NT2/D1 (cell line): ENCODE results near the gene DPM3.
"Not testable (repeated sequence)": the region's sequence is repeated elsewhere in the genome, so short reads cannot be mapped to it uniquely, and the experiment has no call there.

Experiments used
- DNase-seq: peaks from one replicate; pipeline ENCODE4 v3.0.0-alpha.2; 2011; ENCODE audit warnings: low read depth, low spot score
- H3K27me3 ChIP-seq: 2 replicates; pipeline ENCODE4 v1.6.0; 2011; ENCODE audit warnings: mild to moderate bottlenecking; ENCODE audit not compliant: insufficient read length, insufficient read depth
- H3K36me3 ChIP-seq: 2 replicates; pipeline ENCODE4 v1.6.1; 2011; ENCODE audit warnings: mild to moderate bottlenecking, low read length, mixed read lengths; ENCODE audit not compliant: insufficient read depth, insufficient read length
- H3K4me1 ChIP-seq: 2 replicates; pipeline ENCODE4 v1.5.1; 2011; ENCODE audit not compliant: insufficient read depth, insufficient read length
- H3K4me3 ChIP-seq: 2 replicates; pipeline ENCODE4 v1.5.1; 2011; ENCODE audit warnings: low read depth; ENCODE audit not compliant: insufficient read length
- H3K9ac ChIP-seq: 2 replicates; pipeline ENCODE4 v1.6.0; 2011; ENCODE audit warnings: low read depth; ENCODE audit not compliant: insufficient read length
- H3K9me3 ChIP-seq: 2 replicates; pipeline ENCODE4 v1.5.1; 2011; ENCODE audit warnings: mild to moderate bottlenecking, low read length; ENCODE audit not compliant: insufficient read depth
- SUZ12 ChIP-seq: IDR thresholded peaks from 2 replicates; pipeline ENCODE4 v1.6.1; 2011; ENCODE audit not compliant: insufficient read length, insufficient read depth; ENCODE audit errors: extremely low read depth
- YY1 ChIP-seq: IDR thresholded peaks from 2 replicates; pipeline ENCODE4 v1.6.1; 2011; ENCODE audit not compliant: insufficient read length, insufficient read depth
- ZNF274 ChIP-seq: IDR thresholded peaks from 2 replicates; pipeline ENCODE4 v1.6.1; 2011; ENCODE audit warnings: mild to moderate bottlenecking, low read depth, low read length

The DPM3 gene

GRCh38 chr1:155139895-155140629 is at the start of gene DPM3:
Gene DPM3, minus strand, starts transcription at chr1:155140531. Its CDS starts 291 bp downstream, at chr1:155140240.
- Histone ChIP-seq H3K36me3 (peaks cover 21% of the 10 kb centered on the region), H3K4me1 (peaks cover 9% of the 10 kb centered on the region), H3K9me3 (no peaks in the 10 kb centered on the region), H3K9ac (peak within 1 kb of the TSS; percentile 99), H3K27me3 (peaks cover 7% of the 10 kb centered on the region), H3K4me3 (peak within 1 kb of the TSS; percentile 97)
- TF ChIP-seq YY1 = no peak
- no peak for TF ChIP-seq SUZ12
- TF ChIP-seq ZNF274 = no peak
- DNase-seq = no peak

- not testable (repeated sequence) for H3K4me3 ChIP-seq, DNase-seq
Observed at GRCh38 chr1:155189926-155190325, 49.6 kb upstream of the DPM3 start.

DNA sequence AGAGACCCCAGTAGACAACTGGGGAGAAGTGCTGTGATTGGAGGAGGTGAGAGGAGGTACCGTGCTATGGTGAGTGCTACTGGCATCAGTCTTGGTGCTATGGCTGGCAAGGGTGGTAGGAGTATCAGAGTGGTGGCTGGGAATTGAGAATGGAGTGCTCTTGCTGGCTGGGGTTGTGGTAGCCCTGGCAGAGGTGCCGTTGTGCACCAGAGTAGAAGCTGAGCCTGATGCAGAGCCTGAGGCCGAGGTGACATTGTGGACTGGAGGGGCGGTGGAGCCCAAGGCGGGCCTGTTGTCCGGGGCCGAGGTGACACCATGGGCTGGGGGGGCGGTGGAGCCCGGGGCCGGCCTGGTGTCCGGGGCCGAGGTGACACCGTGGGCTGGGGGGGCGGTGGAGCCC is 47.9 kb upstream of the DPM3 start:
- no peak overlapping the region for H3K4me3 ChIP-seq
- peaks cover 30% of the 10 kb centered on the region for H3K4me1 ChIP-seq
- peaks cover 15% of the 10 kb centered on the region for H3K36me3 ChIP-seq
- no peak for TF ChIP-seq YY1
- no peaks in the 10 kb centered on the region for H3K9me3 ChIP-seq
- no peaks in the 10 kb centered on the region for H3K27me3 ChIP-seq
- DNase-seq = no peak
- no peak overlapping the region for H3K9ac ChIP-seq

More at GRCh38 chr1:155189926-155190325, 49.6 kb upstream of the DPM3 start:
- H3K27me3 ChIP-seq, H3K9me3 ChIP-seq, H3K36me3 ChIP-seq, H3K9ac ChIP-seq: not testable (repeated sequence)
- peaks cover 28% of the 10 kb centered on the region for H3K4me1 ChIP-seq

DNA sequence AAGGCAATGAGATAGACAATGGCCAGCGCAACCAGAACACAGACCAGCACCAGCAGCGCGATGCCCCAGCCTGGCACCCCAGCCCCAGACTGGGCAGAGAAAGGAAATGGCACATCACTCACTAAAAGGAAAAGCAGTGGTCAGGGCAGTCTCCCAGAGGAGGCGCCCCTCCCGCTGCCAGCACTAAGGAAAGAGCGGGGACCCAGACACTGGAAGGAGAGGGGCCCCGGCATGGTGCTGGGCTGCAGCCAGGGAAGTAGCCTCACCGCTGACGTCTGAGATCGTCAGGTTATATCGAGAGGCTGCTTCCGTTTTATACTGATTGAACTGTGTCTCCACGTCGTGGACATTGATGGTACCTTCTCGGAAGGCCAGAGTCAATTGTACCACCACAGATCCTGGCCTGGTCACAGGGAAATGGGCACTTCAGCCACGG is 47.1 kb upstream of the DPM3 start:
- H3K4me3 ChIP-seq = no peak overlapping the region
- H3K4me1 ChIP-seq = peaks cover 28% of the 10 kb centered on the region
- H3K36me3 ChIP-seq = peaks cover 15% of the 10 kb centered on the region
- H3K9me3 ChIP-seq = no peaks in the 10 kb centered on the region
- TF ChIP-seq SUZ12 (no peak), YY1 (no peak), ZNF274 (no peak)
- no peak overlapping the region for H3K9ac ChIP-seq
- no peaks in the 10 kb centered on the region for H3K27me3 ChIP-seq
- DNase-seq = no peak

DNA sequence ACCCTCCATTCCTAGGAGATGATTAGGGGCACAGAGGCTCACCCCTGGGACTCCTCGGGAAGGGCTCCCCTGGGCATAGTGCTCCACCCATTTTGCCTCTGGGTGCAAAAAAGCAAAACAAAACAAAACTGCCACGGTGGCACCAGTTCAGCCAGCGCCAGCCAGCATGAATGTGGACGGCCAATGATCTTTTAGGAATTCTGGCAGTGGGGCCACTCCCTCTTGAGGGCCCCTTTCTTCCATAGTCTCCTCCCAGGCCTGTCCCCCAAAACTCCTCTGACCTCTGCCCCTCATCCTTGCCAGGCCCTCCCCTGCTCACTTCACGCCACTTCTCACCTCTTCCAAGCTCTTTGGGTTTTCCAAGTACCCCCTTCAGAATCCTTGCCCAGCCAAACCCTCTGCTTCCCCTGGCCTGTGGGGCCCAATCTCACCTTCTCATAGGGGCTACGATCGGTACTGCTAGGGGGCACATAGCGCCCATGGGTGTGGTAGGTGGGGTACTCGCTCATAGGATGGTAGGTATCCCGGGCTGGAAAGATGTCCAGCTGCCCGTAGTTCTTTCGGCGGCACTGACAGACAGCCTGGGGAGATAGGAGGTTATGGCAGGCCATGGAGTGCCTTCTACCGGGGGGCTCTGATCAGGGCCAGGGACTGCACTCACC is 46.6 kb upstream of the DPM3 start:
- TF ChIP-seq ZNF274 (no peak), SUZ12 (no peak), YY1 (no peak)
- peaks cover 23% of the 10 kb centered on the region for H3K4me1 ChIP-seq
- H3K9ac ChIP-seq = no peak overlapping the region
- H3K36me3 ChIP-seq = peaks cover 18% of the 10 kb centered on the region
- H3K9me3 ChIP-seq = no peaks in the 10 kb centered on the region
- no peak for DNase-seq
- H3K27me3 ChIP-seq = no peaks in the 10 kb centered on the region
- no peak overlapping the region for H3K4me3 ChIP-seq

DNA sequence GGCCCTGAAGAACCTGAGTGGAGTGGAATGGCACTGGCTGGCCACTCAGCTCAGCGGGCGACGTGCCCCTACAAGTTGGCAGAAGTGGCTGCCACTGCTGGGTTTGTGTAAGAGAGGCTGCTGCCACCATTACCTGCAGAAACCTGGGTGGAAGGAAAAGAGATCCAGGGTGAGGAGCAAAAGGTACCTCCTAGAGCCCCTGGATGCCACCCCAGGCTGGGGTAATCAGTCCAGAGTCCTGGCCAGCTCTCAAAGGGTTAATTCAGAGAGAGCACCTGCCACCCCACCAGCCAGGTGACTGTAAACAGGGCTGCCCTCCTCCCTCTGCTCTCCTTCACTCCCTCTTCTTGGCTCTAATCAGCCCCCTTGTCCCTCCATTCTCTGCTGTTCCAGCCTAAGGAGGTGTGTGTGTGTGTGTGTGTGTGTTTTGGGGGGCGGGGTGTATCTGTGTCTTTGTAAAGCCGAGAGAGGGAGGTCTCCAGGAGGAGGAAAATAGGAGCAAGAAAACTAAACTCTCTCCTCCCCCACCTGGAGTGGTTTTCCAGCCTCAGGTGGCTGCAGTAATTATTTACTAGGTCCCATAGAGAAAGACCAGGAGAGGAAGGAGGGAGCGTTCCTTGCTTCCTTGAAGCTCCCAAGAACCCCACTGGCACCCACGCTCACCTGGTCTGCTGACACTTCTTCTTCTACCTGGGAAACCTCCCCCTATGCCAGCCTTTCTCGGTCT is 45.9 kb upstream of the DPM3 start:
- no peak for TF ChIP-seq YY1
- TF ChIP-seq ZNF274 = no peak
- TF ChIP-seq SUZ12 = no peak
- H3K4me1 ChIP-seq = peaks cover 23% of the 10 kb centered on the region
- H3K9me3 ChIP-seq = no peaks in the 10 kb centered on the region
- H3K9ac ChIP-seq = no peak overlapping the region
- peaks cover 24% of the 10 kb centered on the region for H3K36me3 ChIP-seq
- H3K27me3 ChIP-seq = no peaks in the 10 kb centered on the region
- no peak overlapping the region for H3K4me3 ChIP-seq
- no peak for DNase-seq

- no peak for TF ChIP-seq ZNF274
- peaks cover 23% of the 10 kb centered on the region for H3K4me1 ChIP-seq
- H3K36me3 ChIP-seq = peaks cover 26% of the 10 kb centered on the region
- H3K9me3 ChIP-seq = no peaks in the 10 kb centered on the region
- H3K4me3 ChIP-seq = no peak overlapping the region
- H3K27me3 ChIP-seq = no peaks in the 10 kb centered on the region
- no peak for DNase-seq
- H3K9ac ChIP-seq = peak overlapping the region; percentile 23
Observed at GRCh38 chr1:155185783-155186066, 45.4 kb upstream of the DPM3 start.
